ENCODE results near the gene ZCWPW1. TPM values are rescaled to one million over a fixed set of nuclear protein-coding genes. Genes with fewer than 3 reads are reported as not detected.

ZCWPW1 gene
- total and polyA plus RNA-seq, 2 experiments from 2014 or later = 1.9 to 4.2 TPM

- no peaks in the 10 kb centered on the region for H3K79me2 ChIP-seq (ENCODE audit: insufficient read depth)
- no peak for DNase-seq
- H3K9me2 ChIP-seq (ENCODE audit: insufficient read depth) = no peaks in the 10 kb centered on the region
- no peak overlapping the region for H2AFZ ChIP-seq
- H3K36me3 ChIP-seq (ENCODE audit: low read depth) = peaks cover 26% of the 10 kb centered on the region
- H4K20me1 ChIP-seq (ENCODE audit: insufficient read depth) = no peaks in the 10 kb centered on the region
- 0 out of 2 replicates have a peak, but pooled peaks cover 9% of the 10 kb centered on the region for H3F3A ChIP-seq (ENCODE audit: insufficient read depth)
- H3K9me3 ChIP-seq (ENCODE audit: low read depth) = no peaks in the 10 kb centered on the region
- H3K9ac ChIP-seq = no peak overlapping the region
- H3K4me1 ChIP-seq (ENCODE audit: insufficient read depth) = no peaks in the 10 kb centered on the region
- H3K27ac ChIP-seq = no peak overlapping the region
- H3K4me2 ChIP-seq (ENCODE audit: unreplicated experiment) = no peak overlapping the region
- TF ChIP-seq EZH2 (IDR thresholded peaks at IDR 0.05; ENCODE audit: insufficient read depth, poor library complexity, severe bottlenecking) = no peak
- no peak for TF ChIP-seq EZH2phosphoT487 (IDR thresholded peaks at IDR 0.05; ENCODE audit: insufficient read depth, low read depth)
- in situ Hi-C loops (cut with MboI) = no loop called here
- no peak overlapping the region for H3K4me3 ChIP-seq
- no peaks in the 10 kb centered on the region for H3K27me3 ChIP-seq (replicated peaks; ENCODE audit: insufficient read depth)
Measured at GRCh38 chr7:100363098-100363497, 65.4 kb downstream of the ZCWPW1 start.

DNA sequence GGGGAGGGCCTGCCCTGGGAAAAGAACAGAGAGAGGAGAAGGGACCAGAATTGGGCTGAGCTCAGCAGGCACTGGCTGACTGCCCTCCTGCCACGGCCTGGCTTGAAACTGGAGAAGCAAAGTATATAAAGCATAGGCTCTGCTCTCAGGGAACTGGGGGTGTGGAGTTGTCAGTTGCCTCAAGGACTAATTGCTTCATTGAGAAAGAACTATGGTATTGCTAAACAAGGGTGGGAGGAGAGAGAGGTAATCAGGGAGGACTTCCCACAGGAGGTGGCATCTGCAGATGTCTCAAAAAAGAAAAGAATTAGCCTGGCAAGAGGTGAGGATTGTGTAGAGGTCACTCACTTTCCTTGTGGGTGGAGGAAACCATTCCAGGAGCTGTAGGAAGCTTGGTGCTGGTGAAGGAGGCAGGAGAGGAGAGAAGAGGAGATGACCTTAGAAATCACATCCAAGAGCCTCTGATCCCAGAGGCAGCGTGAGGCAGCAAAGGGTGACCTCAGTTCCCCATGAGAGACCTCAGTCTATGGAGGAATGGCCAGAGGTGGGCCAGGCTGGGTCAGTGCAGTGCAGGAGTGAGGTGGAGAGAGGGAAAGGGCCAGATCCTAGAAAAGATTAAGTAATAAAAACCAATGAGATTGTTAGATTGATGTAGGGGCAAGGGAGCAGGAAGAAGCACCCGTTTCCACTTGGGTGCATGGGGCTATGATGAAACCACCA is 68.2 kb downstream of the ZCWPW1 start:
- no peaks in the 10 kb centered on the region for H3K9me2 ChIP-seq (ENCODE audit: insufficient read depth)
- in situ Hi-C loops (cut with MboI) = no loop called here

DNA sequence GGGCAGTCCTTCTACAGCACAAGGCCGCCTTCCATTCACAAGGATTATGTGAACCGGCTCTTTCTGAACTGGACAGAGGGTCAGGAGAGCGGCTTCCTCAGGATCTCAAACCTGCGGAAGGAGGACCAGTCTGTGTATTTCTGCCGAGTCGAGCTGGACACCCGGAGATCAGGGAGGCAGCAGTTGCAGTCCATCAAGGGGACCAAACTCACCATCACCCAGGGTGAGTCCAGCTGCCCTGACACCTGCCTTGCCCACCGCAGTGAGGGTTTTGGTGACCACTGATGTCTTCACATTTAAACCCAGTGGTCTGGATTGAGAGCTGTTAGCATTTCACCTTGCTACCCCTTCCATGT is 69.7 kb downstream of the ZCWPW1 start:
- Histone ChIP-seq H3K9me3 (ENCODE audit: low read depth) (no peaks in the 10 kb centered on the region), H2AFZ (no peak overlapping the region), H3K79me2 (ENCODE audit: insufficient read depth) (no peaks in the 10 kb centered on the region), H3K4me3 (no peak overlapping the region), H4K20me1 (ENCODE audit: insufficient read depth) (no peaks in the 10 kb centered on the region), H3K27me3 (replicated peaks; ENCODE audit: insufficient read depth) (no peaks in the 10 kb centered on the region), H3K36me3 (ENCODE audit: low read depth) (peaks cover 30% of the 10 kb centered on the region), H3K4me2 (ENCODE audit: unreplicated experiment) (no peak overlapping the region), H3K9ac (no peak overlapping the region), H3K4me1 (ENCODE audit: insufficient read depth) (no peaks in the 10 kb centered on the region), H3K9me2 (ENCODE audit: insufficient read depth) (no peaks in the 10 kb centered on the region), H3K27ac (no peak overlapping the region), H3F3A (ENCODE audit: insufficient read depth) (0 out of 2 replicates have a peak, but pooled peaks cover 5% of the 10 kb centered on the region)
- no peak for DNase-seq
- 90 to 92% methylated on average over 8 of the region's 8 CpGs for WGBS, 2 experiments (ENCODE audit: low coverage in 1 of 2, low lambda C conversion rate in 2 of 2, missing lambda C conversion rate in 2 of 2)
- in situ Hi-C loops (cut with MboI) = no loop called here
- TF ChIP-seq EZH2phosphoT487 (IDR thresholded peaks at IDR 0.05; ENCODE audit: insufficient read depth, low read depth) (no peak), EZH2 (IDR thresholded peaks at IDR 0.05; ENCODE audit: insufficient read depth, poor library complexity, severe bottlenecking) (no peak)

More for the DNA sequence above, 68.2 kb downstream of the ZCWPW1 start:
- Histone ChIP-seq H3K4me3 (no peak overlapping the region), H3K79me2 (ENCODE audit: insufficient read depth) (no peaks in the 10 kb centered on the region), H3K9me3 (ENCODE audit: low read depth) (no peaks in the 10 kb centered on the region), H3K4me2 (ENCODE audit: unreplicated experiment) (no peak overlapping the region), H4K20me1 (ENCODE audit: insufficient read depth) (no peaks in the 10 kb centered on the region), H2AFZ (no peak overlapping the region), H3K4me1 (ENCODE audit: insufficient read depth) (no peaks in the 10 kb centered on the region), H3K27me3 (replicated peaks; ENCODE audit: insufficient read depth) (no peaks in the 10 kb centered on the region), H3K9ac (no peak overlapping the region), H3F3A (ENCODE audit: insufficient read depth) (0 out of 2 replicates have a peak, but pooled peaks cover 8% of the 10 kb centered on the region), H3K27ac (no peak overlapping the region), H3K36me3 (ENCODE audit: low read depth) (peaks cover 26% of the 10 kb centered on the region)
- 97 to 100% methylated on average over 3 of the region's 3 CpGs for WGBS, 2 experiments (ENCODE audit: low coverage in 1 of 2, low lambda C conversion rate in 2 of 2, missing lambda C conversion rate in 2 of 2)
- TF ChIP-seq EZH2phosphoT487 (IDR thresholded peaks at IDR 0.05; ENCODE audit: insufficient read depth, low read depth) = no peak
- TF ChIP-seq EZH2 (IDR thresholded peaks at IDR 0.05; ENCODE audit: insufficient read depth, poor library complexity, severe bottlenecking) = no peak
- DNase-seq = no peak

GRCh38 chr7:100358027-100358856 is 70.3 kb downstream of the ZCWPW1 start, which contains the start of gene PILRB:
TSS of gene PILRB (plus strand) at chr7:100358117. CDS start at chr7:100358303, 186 bp downstream.
- peaks cover 25% of the 10 kb centered on the region for H3K36me3 ChIP-seq (ENCODE audit: low read depth)
- 78 to 87% methylated on average over 8 to 11 of the region's 11 CpGs for WGBS, 2 experiments (ENCODE audit: low coverage in 1 of 2, low lambda C conversion rate in 2 of 2, missing lambda C conversion rate in 2 of 2)

More at GRCh38 chr7:100358027-100358856, 70.3 kb downstream of the ZCWPW1 start, which contains the start of gene PILRB:
- no peaks in the 10 kb centered on the region for H3K9me3 ChIP-seq (ENCODE audit: low read depth)
- TF ChIP-seq EZH2 (IDR thresholded peaks at IDR 0.05; ENCODE audit: insufficient read depth, poor library complexity, severe bottlenecking) = no peak
- TF ChIP-seq EZH2phosphoT487 (IDR thresholded peaks at IDR 0.05; ENCODE audit: insufficient read depth, low read depth) = no peak
- H3F3A ChIP-seq (ENCODE audit: insufficient read depth) = 0 out of 2 replicates have a peak, but pooled peaks cover 2% of the 10 kb centered on the region
- DNase-seq = no peak
- no peaks in the 10 kb centered on the region for H3K27me3 ChIP-seq (replicated peaks; ENCODE audit: insufficient read depth)
- no peaks in the 10 kb centered on the region for H3K4me1 ChIP-seq (ENCODE audit: insufficient read depth)
- H2AFZ ChIP-seq = no peak within 1 kb of the TSS
- H3K79me2 ChIP-seq (ENCODE audit: insufficient read depth) = no peaks in the 10 kb centered on the region
- no peak within 1 kb of the TSS for H3K27ac ChIP-seq
- H4K20me1 ChIP-seq (ENCODE audit: insufficient read depth) = no peaks in the 10 kb centered on the region
- H3K9ac ChIP-seq = no peak within 1 kb of the TSS
- no peak within 1 kb of the TSS for H3K4me2 ChIP-seq (ENCODE audit: unreplicated experiment)
- in situ Hi-C loops (cut with MboI) = no loop called here
- H3K9me2 ChIP-seq (ENCODE audit: insufficient read depth) = no peaks in the 10 kb centered on the region
- H3K4me3 ChIP-seq = no peak within 1 kb of the TSS
